H1 (cell line): Measurements from ENCODE around the gene GNAL. TPM values are rescaled to one million over a fixed set of nuclear protein-coding genes. Genes with fewer than 3 reads are reported as not detected.

Source experiments
- CTCF ChIA-PET: fragments of 300-600 bp; sonication (Branson Sonifier 250); formaldehyde crosslinking; loops from one replicate; lab custom pipeline; 2021; ENCODE audit not compliant: partially characterized antibody; lab: Charles Lee
- POLR2A ChIA-PET: fragments of 300-600 bp; sonication (Branson Sonifier 250); formaldehyde crosslinking; loops from one replicate; lab custom pipeline; 2021; ENCODE audit warnings: inconsistent platforms; ENCODE audit not compliant: partially characterized antibody; lab: Charles Lee
- DNase-seq, 2 experiments: peaks; one replicate each; pipeline versions ENCODE4 v3.0.0 to v3.0.0-alpha.2; 2010 to 2022; ENCODE audit warnings: low spot score in 2 of 2, low read depth in 1 of 2, mixed read lengths in 1 of 2
- FAIRE-seq: peaks from 2 replicates; lab custom pipeline; 2011; peaks lifted over from hg19 to GRCh38; lab: Jason Lieb, UNC
- H2AFZ ChIP-seq: 2 replicates; pipeline ENCODE4 v1.8.1; 2012; ENCODE audit warnings: low read length, inconsistent platforms
- H2AK5ac ChIP-seq: 2 replicates; pipeline ENCODE4 v1.6.1; 2013; ENCODE audit warnings: low read depth, low read length
- H2BK120ac ChIP-seq: replicated peaks from 2 replicates; pipeline ENCODE3; 2013; ENCODE audit warnings: low read depth, low read length, inconsistent platforms
- H2BK12ac ChIP-seq: 2 replicates; pipeline ENCODE4 v1.6.1; 2013; ENCODE audit warnings: low read depth, low read length
- H2BK15ac ChIP-seq: 2 replicates; pipeline ENCODE4 v1.6.1; 2013; ENCODE audit warnings: low read length
- H2BK20ac ChIP-seq: 2 replicates; pipeline ENCODE4 v1.6.1; 2013; ENCODE audit warnings: low read length
- H2BK5ac ChIP-seq: 2 replicates; pipeline ENCODE4 v1.6.1; 2013; ENCODE audit warnings: low read depth, low read length
- H3K14ac ChIP-seq: 2 replicates; pipeline ENCODE4 v1.6.1; 2013; ENCODE audit warnings: inconsistent platforms; ENCODE audit not compliant: insufficient read length
- H3K18ac ChIP-seq: 2 replicates; pipeline ENCODE4 v1.6.1; 2013; ENCODE audit warnings: low read length; ENCODE audit errors: extremely low read depth
- H3K23ac ChIP-seq: 2 replicates; pipeline ENCODE4 v1.6.1; 2013; ENCODE audit warnings: inconsistent platforms; ENCODE audit not compliant: insufficient read length
- H3K23me2 ChIP-seq: 2 replicates; pipeline ENCODE4 v1.6.1; 2013; ENCODE audit warnings: low read depth, low read length
- H3K27ac ChIP-seq: 2 replicates; pipeline ENCODE4 v1.6.1; 2011; ENCODE audit warnings: low read depth, low read length, inconsistent platforms
- H3K27me3 ChIP-seq, 4 experiments: replicated peaks in 1 of 4; 1 replicate in 1 of 4; 2 replicates in 3 of 4; pipeline versions ENCODE4 v1.6.1 to v1.8.1; 2011 to 2013; ENCODE audit warnings: low read length in 3 of 4, mild to moderate bottlenecking in 3 of 4, inconsistent platforms in 2 of 4, mixed read lengths in 2 of 4, moderate library complexity in 1 of 4; ENCODE audit not compliant: control insufficient read depth in 3 of 4, insufficient read depth in 3 of 4; ENCODE audit errors: extremely low read depth in 1 of 4
- H3K36me3 ChIP-seq, 4 experiments: 2 replicates each; pipeline versions ENCODE4 v1.6.1 to v1.8.1; 2011 to 2013; ENCODE audit warnings: mild to moderate bottlenecking in 4 of 4, low read length in 3 of 4, moderate library complexity in 2 of 4, control low read depth in 1 of 4, inconsistent platforms in 1 of 4; ENCODE audit not compliant: insufficient read depth in 4 of 4, control insufficient read depth in 2 of 4
- H3K4ac ChIP-seq: replicated peaks from 2 replicates; pipeline ENCODE3; 2013; ENCODE audit warnings: low read length, low read depth, mixed read lengths, inconsistent platforms; ENCODE audit not compliant: insufficient read length
- H3K4me1 ChIP-seq, 4 experiments: replicated peaks in 1 of 4; 1 replicate in 1 of 4; 2 replicates in 3 of 4; pipeline versions ENCODE4 v1.6.1 to v1.8.1; 2011 to 2013; ENCODE audit warnings: low read length in 3 of 4, inconsistent platforms in 2 of 4, mixed read lengths in 1 of 4; ENCODE audit not compliant: insufficient read depth in 4 of 4, control insufficient read depth in 3 of 4
- H3K4me2 ChIP-seq, 2 experiments: 2 replicates each; pipeline versions ENCODE4 v1.6.1 to v1.8.1; 2011 to 2013; ENCODE audit warnings: low read depth in 2 of 2, low read length in 2 of 2, control low read depth in 1 of 2, inconsistent platforms in 1 of 2, mild to moderate bottlenecking in 1 of 2; ENCODE audit not compliant: insufficient read depth in 1 of 2
- H3K4me3 ChIP-seq, 4 experiments: fragments of 200-600, 300-600 bp in 1 of 4; sonication (generic), shearing (Covaris generic), sonication (Bioruptor Twin) in 1 of 4; 2 replicates each; pipeline versions ENCODE4 v1.5.1 to v1.8.1; 2011 to 2016; ENCODE audit warnings: low read length in 4 of 4, low read depth in 3 of 4, control low read depth in 2 of 4, inconsistent platforms in 2 of 4, mild to moderate bottlenecking in 2 of 4, mixed read lengths in 1 of 4, moderate library complexity in 1 of 4; ENCODE audit not compliant: insufficient read depth in 2 of 4; ENCODE audit errors: extremely low read depth in 1 of 4
- H3K56ac ChIP-seq: replicated peaks from 2 replicates; pipeline ENCODE3; 2013; ENCODE audit warnings: low read depth, mild to moderate bottlenecking, mixed read lengths, low read length, inconsistent platforms; ENCODE audit not compliant: insufficient read length
- H3K79me1 ChIP-seq: 2 replicates; pipeline ENCODE4 v1.6.1; 2013; ENCODE audit warnings: low read depth, low read length, control low read depth
- H3K79me2 ChIP-seq, 2 experiments: 2 replicates each; pipeline versions ENCODE4 v1.6.1 to v1.8.1; 2012 to 2013; ENCODE audit warnings: low read length in 2 of 2, mild to moderate bottlenecking in 2 of 2, inconsistent platforms in 1 of 2; ENCODE audit not compliant: insufficient read depth in 2 of 2, control insufficient read depth in 1 of 2
- H3K9ac ChIP-seq, 4 experiments: replicated peaks in 1 of 4; 1 replicate in 1 of 4; 2 replicates in 3 of 4; pipeline versions ENCODE4 v1.6.1 to v1.8.1; 2011 to 2013; ENCODE audit warnings: low read depth in 3 of 4, low read length in 3 of 4, control low read depth in 2 of 4, mild to moderate bottlenecking in 2 of 4, moderate library complexity in 2 of 4, inconsistent platforms in 1 of 4; ENCODE audit errors: extremely low read depth in 1 of 4
- H3K9me3 ChIP-seq, 2 experiments: 2 replicates each; pipeline versions ENCODE4 v1.6.1 to v1.8.1; 2012 to 2013; ENCODE audit warnings: mild to moderate bottlenecking in 2 of 2, moderate library complexity in 2 of 2, control low read depth in 1 of 2, inconsistent platforms in 1 of 2, low read depth in 1 of 2, low read length in 1 of 2, mixed read lengths in 1 of 2; ENCODE audit not compliant: insufficient read depth in 2 of 2
- H4K20me1 ChIP-seq, 2 experiments: replicated peaks in 1 of 2; 2 replicates each; pipeline versions ENCODE3 to v1.8.1; 2011 to 2013; ENCODE audit warnings: inconsistent platforms in 2 of 2, low read length in 2 of 2, mild to moderate bottlenecking in 1 of 2; ENCODE audit not compliant: insufficient read depth in 2 of 2, control insufficient read depth in 1 of 2
- H4K5ac ChIP-seq: 2 replicates; pipeline ENCODE4 v1.6.1; 2013; ENCODE audit warnings: low read length, low read depth, mixed read lengths, inconsistent platforms; ENCODE audit not compliant: insufficient read length
- H4K8ac ChIP-seq: 2 replicates; pipeline ENCODE4 v1.8.0; 2013; ENCODE audit warnings: mild to moderate bottlenecking, moderate library complexity, low read length, inconsistent platforms; ENCODE audit not compliant: insufficient read depth; ENCODE audit errors: extremely low read depth
- H4K91ac ChIP-seq: replicated peaks from 2 replicates; pipeline ENCODE3; 2013; ENCODE audit warnings: low read length, mixed read lengths, inconsistent platforms; ENCODE audit not compliant: insufficient read length
- CREB1 ChIP-seq: IDR thresholded peaks from 2 replicates; pipeline ENCODE4 v1.6.1; 2012; ENCODE audit warnings: inconsistent platforms
- EZH2 ChIP-seq: fragments of 200-600 bp; sonication (generic); IDR thresholded peaks from 2 replicates; pipeline ENCODE4 v1.7.1; 2012; ENCODE audit warnings: low read depth, mild to moderate bottlenecking, moderate library complexity, low read length, inconsistent platforms; ENCODE audit not compliant: severe bottlenecking
- KDM4A ChIP-seq: IDR thresholded peaks from one replicate; pipeline ENCODE4 v1.7.1; 2012; ENCODE audit warnings: low read depth, mild to moderate bottlenecking, moderate library complexity, low read length, inconsistent platforms; ENCODE audit not compliant: severe bottlenecking
- PHF8 ChIP-seq: fragments of 200-600 bp; sonication (generic); conservative IDR thresholded peaks from 2 replicates; pipeline ENCODE4 v1.7.1; 2012; ENCODE audit warnings: low read depth, mild to moderate bottlenecking, inconsistent platforms, low read length, moderate library complexity
- POLR2AphosphoS5 ChIP-seq: IDR thresholded peaks from 2 replicates; pipeline ENCODE4 v1.6.1; 2011; ENCODE audit warnings: low read depth, low read length
- RBBP5 ChIP-seq: IDR thresholded peaks from 2 replicates; pipeline ENCODE4 v1.7.1; 2012; ENCODE audit warnings: low read depth, mild to moderate bottlenecking, inconsistent platforms, low read length, moderate library complexity, borderline replicate concordance
- SRF ChIP-seq: IDR thresholded peaks from 2 replicates; pipeline ENCODE4 v1.6.1; 2011; ENCODE audit warnings: mild to moderate bottlenecking, low read depth, low read length, moderate library complexity
- WGBS, 2 experiments: shearing (Covaris generic) in 1 of 2; methylation state at CpG; one replicate each; pipeline versions ENCODE4 v1.1.6 to v1.1.7; 2013 to 2015; ENCODE audit warnings: low lambda C conversion rate in 2 of 2, mixed read lengths in 2 of 2, inconsistent platforms in 1 of 2, low coverage in 1 of 2, missing lambda C conversion rate in 1 of 2; ENCODE audit not compliant: insufficient replicate concordance in 2 of 2, insufficient coverage in 1 of 2, insufficient read length in 1 of 2; ENCODE audit errors: extremely low coverage in 1 of 2, missing lambda C conversion rate in 1 of 2; 5-methylcytosine and 5-hydroxymethylcytosine counted together
- polyA plus RNA-seq, 7 experiments: library from polyadenylated mRNA; depleted of rRNA in 3 of 7; stranded (reverse) in 5 of 7; unstranded in 2 of 7; fragments of >200 nt in 5 of 7; fragments of 200-250 nt in 2 of 7; gene quantifications; 1 replicate in 5 of 7; 2 replicates in 1 of 7; 4 replicates in 1 of 7; pipeline versions ENCODE4 v1.2.1 to v1.2.3, GENCODE V29; 2011 to 2013; ENCODE audit warnings: missing spikeins in 2 of 7, mixed read lengths in 2 of 7
- total RNA-seq: library from RNA; stranded (reverse); fragmentation: NEBNext Ultra II Directional; extraction: Animal tissue kit (Norgen Biotek cat#: 25700); gene quantifications from 2 replicates; pipeline ENCODE4 v1.2.1, GENCODE V29; 2021
- TF ChIP-seq, protein P1 (sequence below): IDR thresholded peaks from 2 replicates; pipeline ENCODE4 v1.6.1; 2012; ENCODE audit warnings: inconsistent platforms
- TF ChIP-seq, protein P2 (sequence below): IDR thresholded peaks from 2 replicates; pipeline ENCODE4 v1.6.1; 2012; ENCODE audit warnings: inconsistent platforms

Gene GNAL
- total and polyA plus RNA-seq, 2 of the 8 experiments (the other 6 are each of a cell fraction or from before 2014, with no cell fraction given), result 13.2 to 18.3 TPM

DNA sequence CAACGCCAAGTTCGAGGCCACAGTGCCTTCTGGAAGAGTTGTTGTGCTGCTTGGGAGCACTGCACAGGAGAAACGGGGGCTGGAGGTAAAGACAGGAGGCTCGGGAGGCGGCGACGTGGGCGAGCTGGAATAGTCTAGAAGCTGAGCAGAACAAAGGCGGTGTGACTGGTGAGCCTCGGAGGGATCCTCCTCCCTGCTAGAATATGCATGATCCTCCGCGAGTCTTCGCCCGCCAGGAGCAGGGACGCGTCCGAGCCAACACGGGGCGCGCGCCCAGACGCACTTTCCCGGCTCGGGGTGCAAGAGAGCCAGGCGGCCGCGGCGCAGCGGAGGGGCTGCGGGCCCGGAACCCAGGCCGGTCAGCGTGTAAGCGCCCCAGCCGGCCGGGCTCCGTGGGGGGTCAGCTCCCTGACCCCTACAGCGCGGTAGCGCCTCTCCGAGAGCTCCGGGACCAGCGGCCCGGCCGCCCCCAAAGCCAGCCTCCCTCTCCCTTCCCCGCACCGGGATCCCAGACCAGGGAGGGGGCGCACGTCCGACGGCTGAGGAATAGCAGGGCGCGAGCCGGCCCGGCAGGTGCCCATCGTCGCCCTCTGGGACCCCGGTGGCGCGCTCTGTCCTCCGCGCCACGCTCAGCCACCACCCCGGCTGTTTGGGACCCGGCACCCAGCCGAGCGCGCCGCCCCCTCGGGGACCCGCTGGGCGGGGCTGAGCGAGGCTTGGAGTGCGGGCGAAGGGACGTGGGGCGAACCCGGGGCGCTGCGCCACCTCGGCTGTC lies 62.5 kb downstream of the GNAL start:
- FAIRE-seq, result no peak
- Histone ChIP-seq H2BK12ac (peak overlapping the region; percentile 87; the same call in 1 of the 2 replicates), H2AFZ (peak overlapping the region; percentile 24)
- TF ChIP-seq CREB1 (peak; percentile 40; the same call in 1 of the 2 replicates), POLR2AphosphoS5 (no peak), SRF (no peak), EZH2 (peak; percentile 41), PHF8 (peak; percentile 48; the same call in 1 of the 2 replicates), RBBP5 (peak; percentile 46; the same call in 1 of the 2 replicates), KDM4A (peak; percentile 22)
- TF ChIP-seq, protein P1, sequence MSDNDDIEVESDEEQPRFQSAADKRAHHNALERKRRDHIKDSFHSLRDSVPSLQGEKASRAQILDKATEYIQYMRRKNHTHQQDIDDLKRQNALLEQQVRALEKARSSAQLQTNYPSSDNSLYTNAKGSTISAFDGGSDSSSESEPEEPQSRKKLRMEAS, result peak; percentile 71
- TF ChIP-seq, protein P2, sequence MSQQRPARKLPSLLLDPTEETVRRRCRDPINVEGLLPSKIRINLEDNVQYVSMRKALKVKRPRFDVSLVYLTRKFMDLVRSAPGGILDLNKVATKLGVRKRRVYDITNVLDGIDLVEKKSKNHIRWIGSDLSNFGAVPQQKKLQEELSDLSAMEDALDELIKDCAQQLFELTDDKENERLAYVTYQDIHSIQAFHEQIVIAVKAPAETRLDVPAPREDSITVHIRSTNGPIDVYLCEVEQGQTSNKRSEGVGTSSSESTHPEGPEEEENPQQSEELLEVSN, result peak; percentile 74

More for the DNA sequence above, 62.5 kb downstream of the GNAL start:
- peak overlapping the region; percentile 9; the same call in 1 of the 2 replicates for H2BK20ac ChIP-seq
- H3K4me3 ChIP-seq, result peak overlapping the region; percentile 60 to 70 (median 66)
- no peaks in the 10 kb centered on the region for H3K36me3 ChIP-seq
- no peaks in the 10 kb centered on the region for H3K79me1 ChIP-seq
- 7% methylated on average over 59 of the region's 81 CpGs; no CpG with 5 or more reads in 1 of the 2 experiments for WGBS, 2 experiments
- no peaks in the 10 kb centered on the region for H4K20me1 ChIP-seq
- peak overlapping the region; percentile 86 to 100 for H3K4me2 ChIP-seq
- no peak overlapping the region for H4K5ac ChIP-seq
- 0 out of 2 replicates have a peak overlapping the region, but pooled peaks have one; percentile 2 for H2BK5ac ChIP-seq
- H3K4me1 ChIP-seq, result peaks cover 0 to 11% (median 3%) of the 10 kb centered on the region in 4 experiments; a peak in 5 of 7 replicates
- peak overlapping the region; percentile 36 for H2BK120ac ChIP-seq
- H3K79me2 ChIP-seq, result no peaks in the 10 kb centered on the region
- no peaks in the 10 kb centered on the region; a peak in 1 of 4 replicates for H3K9me3 ChIP-seq
- no peak overlapping the region for H3K56ac ChIP-seq
- H2BK15ac ChIP-seq, result peak overlapping the region; percentile 25; the same call in 1 of the 2 replicates
- DNase-seq, result peak in 1 of 2 experiments; percentile 78
- H3K9ac ChIP-seq, result peak overlapping the region in 1 of 4 experiments; percentile 36; a peak in 2 of 7 replicates
- no peak overlapping the region for H3K14ac ChIP-seq
- no peak overlapping the region for H2AK5ac ChIP-seq
- no peak overlapping the region for H3K4ac ChIP-seq
- ChIA-PET CTCF (interaction anchor here (1.0 to 1.4 kb wide), 3 partner anchors 10 to 243 kb away, joined by 3 to 5 read pairs (median 3); no protein-coding TSS in a partner anchor), POLR2A (interaction anchor here (0.5 kb wide), 1 partner anchor 195 kb away, joined by 3 read pairs; no protein-coding TSS in a partner anchor)
- no peak overlapping the region for H3K27ac ChIP-seq
- H4K91ac ChIP-seq, result peak overlapping the region; percentile 36
- peaks cover 15% of the 10 kb centered on the region for H3K23me2 ChIP-seq
- peaks cover 2 to 35% (median 25%) of the 10 kb centered on the region in 4 experiments for H3K27me3 ChIP-seq
- no peak overlapping the region for H3K23ac ChIP-seq
- H4K8ac ChIP-seq, result peak overlapping the region; percentile 72
- H3K18ac ChIP-seq, result peak overlapping the region; percentile 25; the same call in 1 of the 2 replicates
